Body of pancreas (tissue), 4 donors: Measurements from ENCODE around the gene RTN4RL2. TPM values are rescaled to one million over a fixed set of nuclear protein-coding genes. Genes with fewer than 3 reads are reported as not detected.

Source experiments
- ATAC-seq: fragments of 150-250 bp; one replicate; pipeline ENCODE4 v1.9.1; 2016
- DNase-seq, 4 donors: peaks; one replicate each; pipeline ENCODE4 v3.0.0-alpha.2; 2019
- H3K27ac ChIP-seq, 4 donors: fragments of 200-600 bp; sonication (generic); 1 replicate in 3 of 4; 2 replicates in 1 of 4; pipeline versions ENCODE4 v1.5.1 to v1.6.1; 2016 to 2019; ENCODE audit warnings: mild to moderate bottlenecking in 1 of 4, mixed read lengths in 1 of 4, moderate library complexity in 1 of 4
- H3K27me3 ChIP-seq, 2 donors: fragments of 200-600 bp; sonication (generic); one replicate each; pipeline ENCODE4 v1.6.0; 2016; ENCODE audit warnings: mild to moderate bottlenecking in 1 of 2
- H3K36me3 ChIP-seq, 2 donors: fragments of 200-600 bp; sonication (generic); replicated peaks in 1 of 2; 2 replicates each; pipeline ENCODE4 v1.5.1; 2016; ENCODE audit warnings: low read depth in 2 of 2; ENCODE audit not compliant: insufficient read depth in 1 of 2
- H3K4me1 ChIP-seq: fragments of 200-600 bp; sonication (generic); one replicate; pipeline ENCODE4 v1.6.0; 2016
- H3K4me3 ChIP-seq, 2 donors: fragments of 200-600 bp; sonication (generic); 1 replicate in 1 of 2; 2 replicates in 1 of 2; pipeline ENCODE4 v1.5.1; 2016 to 2019
- H3K9me3 ChIP-seq, 3 donors: fragments of 200-600 bp; sonication (generic); 1 replicate in 2 of 3; 2 replicates in 1 of 3; pipeline ENCODE4 v1.5.1; 2016
- POLR2A ChIP-seq, 3 donors: fragments of 450-650 bp; IDR thresholded peaks; one replicate each; pipeline ENCODE4 v1.6.1; 2016; ENCODE audit warnings: antibody characterized with exemption in 3 of 3, mild to moderate bottlenecking in 2 of 3
- WGBS, 2 donors: methylation state at CpG; one replicate each; pipeline ENCODE4 v1.1.5; 2017; 5-methylcytosine and 5-hydroxymethylcytosine counted together
- intact Hi-C: fragments of 100-400 bp; cut with DNase I; formaldehyde crosslinking; loops from one replicate; pipeline ENCODE4 v1.15.1; 2023
- total RNA-seq, 2 donors: library from RNA; depleted of rRNA; stranded (reverse); fragments of >200 nt; gene quantifications; one replicate each; pipeline ENCODE4 v1.1.0, GENCODE V29; 2016
- TF ChIP-seq, protein P1 (sequence below), 7 experiments: fragments of 450-650 bp in 4 of 7; fragments of 200-600 bp in 3 of 7; sonication (generic) in 3 of 7; IDR thresholded peaks; one replicate each; pipeline ENCODE4 v1.5.1; 2016 to 2019; ENCODE audit warnings: antibody characterized with exemption in 7 of 7

Gene RTN4RL2
- total RNA-seq, 2 donors from 2014 or later: 0.99 to 3.4 TPM

- H3K27ac ChIP-seq: peak overlapping the region; percentile 3 to 51 (median 12)
- intact Hi-C loops: no loop called here
- no peak overlapping the region for H3K4me3 ChIP-seq
- TF ChIP-seq POLR2A (IDR thresholded peaks at IDR 0.05): no peak
- TF ChIP-seq, protein P1, sequence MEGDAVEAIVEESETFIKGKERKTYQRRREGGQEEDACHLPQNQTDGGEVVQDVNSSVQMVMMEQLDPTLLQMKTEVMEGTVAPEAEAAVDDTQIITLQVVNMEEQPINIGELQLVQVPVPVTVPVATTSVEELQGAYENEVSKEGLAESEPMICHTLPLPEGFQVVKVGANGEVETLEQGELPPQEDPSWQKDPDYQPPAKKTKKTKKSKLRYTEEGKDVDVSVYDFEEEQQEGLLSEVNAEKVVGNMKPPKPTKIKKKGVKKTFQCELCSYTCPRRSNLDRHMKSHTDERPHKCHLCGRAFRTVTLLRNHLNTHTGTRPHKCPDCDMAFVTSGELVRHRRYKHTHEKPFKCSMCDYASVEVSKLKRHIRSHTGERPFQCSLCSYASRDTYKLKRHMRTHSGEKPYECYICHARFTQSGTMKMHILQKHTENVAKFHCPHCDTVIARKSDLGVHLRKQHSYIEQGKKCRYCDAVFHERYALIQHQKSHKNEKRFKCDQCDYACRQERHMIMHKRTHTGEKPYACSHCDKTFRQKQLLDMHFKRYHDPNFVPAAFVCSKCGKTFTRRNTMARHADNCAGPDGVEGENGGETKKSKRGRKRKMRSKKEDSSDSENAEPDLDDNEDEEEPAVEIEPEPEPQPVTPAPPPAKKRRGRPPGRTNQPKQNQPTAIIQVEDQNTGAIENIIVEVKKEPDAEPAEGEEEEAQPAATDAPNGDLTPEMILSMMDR (IDR thresholded peaks at IDR 0.05): no peak
- peaks cover 0 to 8% of the 10 kb centered on the region in 2 donors for H3K36me3 ChIP-seq
- H3K4me1 ChIP-seq: peaks cover 60% of the 10 kb centered on the region
- H3K9me3 ChIP-seq: no peaks in the 10 kb centered on the region
- no peak for DNase-seq
- no peak for ATAC-seq
- WGBS, 2 donors: 16 to 31% methylated on average over 4 of the region's 4 CpGs
- H3K27me3 ChIP-seq: no peaks in the 10 kb centered on the region
Observed at GRCh38 chr11:57479911-57480310, 19.6 kb downstream of the RTN4RL2 start.

DNA sequence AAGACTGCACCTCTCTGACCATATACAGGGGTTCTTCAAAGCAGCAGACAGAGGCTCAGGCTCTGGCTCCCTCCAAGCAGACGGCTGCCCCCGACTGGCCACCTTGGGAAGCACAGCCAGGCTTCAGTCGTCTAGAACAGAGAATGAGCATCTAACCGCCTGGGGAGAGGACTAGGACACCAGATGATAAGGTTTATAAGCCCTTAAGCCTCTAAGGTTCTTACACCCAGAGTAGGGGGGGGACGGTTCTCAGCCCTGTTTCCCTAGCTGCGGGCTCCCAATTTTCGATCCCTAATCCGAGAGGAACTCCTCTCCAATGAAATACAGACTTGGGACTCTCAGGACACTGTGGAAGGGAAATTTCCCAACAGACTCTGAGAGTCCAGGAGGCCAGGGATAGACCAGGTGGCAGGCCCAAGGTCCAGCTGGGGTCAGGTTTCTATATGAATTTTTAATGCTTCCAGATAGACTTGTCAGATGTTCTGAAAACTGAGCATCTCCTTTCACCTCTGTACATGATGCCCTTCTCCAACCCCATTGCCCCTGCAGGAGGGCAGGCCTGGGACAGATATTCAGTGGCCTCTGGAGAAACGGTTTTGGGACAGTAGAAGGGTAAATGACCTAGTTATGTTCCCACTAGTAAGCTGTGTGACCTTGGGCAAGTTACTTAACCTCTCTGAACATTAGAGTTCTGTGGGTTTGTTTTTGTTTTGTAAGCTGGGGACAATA lies 20.2 kb downstream of the RTN4RL2 start:
- 26 to 37% methylated on average over 6 to 9 of the region's 9 CpGs for WGBS, 2 donors
- intact Hi-C loops: no loop called here
- ATAC-seq: peak; percentile 39
- Histone ChIP-seq H3K9me3 (no peaks in the 10 kb centered on the region), H3K27me3 (no peaks in the 10 kb centered on the region), H3K4me3 (no peak overlapping the region), H3K36me3 (peaks cover 2 to 14% of the 10 kb centered on the region in 2 donors), H3K27ac (peak overlapping the region in 3 of 4 donors; percentile 3 to 51 (median 15)), H3K4me1 (peaks cover 55% of the 10 kb centered on the region)
- peak; percentile 69 to 78 (median 75) for DNase-seq
- TF ChIP-seq, protein P1 (IDR thresholded peaks at IDR 0.05): peak; percentile 52 to 66 (median 65)
- no peak for TF ChIP-seq POLR2A (IDR thresholded peaks at IDR 0.05)

DNA sequence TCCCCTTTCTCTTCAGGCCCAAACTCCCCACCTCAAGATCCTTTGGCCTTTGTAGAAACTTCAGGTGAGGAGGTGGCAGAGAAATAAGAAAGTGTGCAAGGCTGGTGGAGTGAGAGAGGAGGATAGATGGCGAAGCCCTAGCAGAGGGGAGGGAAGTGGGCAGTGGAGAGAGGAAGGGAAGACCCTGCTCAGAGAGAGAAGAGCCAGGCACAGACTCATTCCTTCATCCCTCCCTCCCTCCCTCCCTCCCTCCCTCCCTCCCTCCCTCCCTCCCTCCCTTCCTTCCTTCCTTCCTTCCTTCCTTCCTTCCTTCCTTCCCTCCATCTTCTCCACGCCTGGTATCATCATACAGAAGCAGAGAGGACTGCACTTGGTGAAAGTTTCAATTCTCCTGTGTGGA lies 21.0 kb downstream of the RTN4RL2 start:
- no peak for ATAC-seq
- peaks cover 47% of the 10 kb centered on the region for H3K4me1 ChIP-seq
- no peak overlapping the region for H3K4me3 ChIP-seq

DNA sequence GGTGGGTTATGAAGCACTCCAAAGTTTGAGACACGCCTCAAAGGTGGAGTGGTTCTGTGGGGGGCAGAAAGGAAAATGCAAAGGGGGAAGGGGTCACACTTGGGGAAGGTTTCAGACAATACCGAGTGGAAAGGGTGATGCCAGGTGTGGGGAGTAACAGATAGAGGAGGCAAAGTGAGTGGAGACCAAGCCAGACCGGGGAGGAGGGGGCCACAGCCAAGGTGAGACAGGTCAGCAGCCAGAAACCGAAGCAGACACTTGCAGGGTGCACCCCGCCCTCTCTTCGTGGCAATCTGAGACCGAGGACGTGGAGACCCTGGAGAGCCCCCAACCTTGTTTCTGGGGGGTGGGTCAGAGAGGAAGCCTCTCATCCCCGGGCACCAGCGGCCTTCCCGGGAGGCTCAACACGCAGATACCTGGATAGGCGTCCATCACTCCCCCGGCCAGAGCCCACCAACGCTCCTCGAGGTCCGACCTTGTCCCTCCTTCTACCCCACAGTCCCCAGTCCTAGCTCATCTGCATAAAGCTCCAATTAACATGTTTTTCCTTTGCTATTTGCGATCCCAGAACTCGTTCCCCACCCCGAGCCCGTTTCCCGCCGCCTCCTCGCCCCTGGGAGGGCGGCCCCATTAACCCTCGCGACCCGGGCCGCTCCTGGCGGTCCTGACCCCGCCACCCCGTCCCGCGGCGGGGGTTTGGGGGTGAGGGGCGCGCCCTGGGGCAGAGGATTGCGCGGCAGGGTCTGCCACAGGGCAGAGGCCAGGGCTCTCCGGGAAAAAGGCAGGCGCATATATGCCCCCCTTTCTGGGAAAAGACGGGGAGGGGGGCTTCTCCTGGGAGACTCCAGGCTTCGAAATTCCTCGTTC lies 21.8 kb downstream of the RTN4RL2 start:
- intact Hi-C loops: no loop called here
- H3K27me3 ChIP-seq: no peaks in the 10 kb centered on the region
- H3K9me3 ChIP-seq: no peaks in the 10 kb centered on the region
- TF ChIP-seq POLR2A (IDR thresholded peaks at IDR 0.05): no peak
- TF ChIP-seq, protein P1 (IDR thresholded peaks at IDR 0.05): no peak
- DNase-seq (no peak), ATAC-seq (no peak)
- H3K4me1 ChIP-seq: peaks cover 39% of the 10 kb centered on the region
- no peak overlapping the region for H3K27ac ChIP-seq
- 35 to 55% methylated on average over 41 to 43 of the region's 44 CpGs for WGBS, 2 donors
- H3K36me3 ChIP-seq: peaks cover 6 to 16% of the 10 kb centered on the region in 2 donors
- no peak overlapping the region for H3K4me3 ChIP-seq

More for the DNA sequence above, 21.0 kb downstream of the RTN4RL2 start:
- TF ChIP-seq, protein P1 (IDR thresholded peaks at IDR 0.05): no peak
- no peak for TF ChIP-seq POLR2A (IDR thresholded peaks at IDR 0.05)
- no peak for DNase-seq
- Histone ChIP-seq H3K9me3 (no peaks in the 10 kb centered on the region), H3K36me3 (peaks cover 6 to 16% of the 10 kb centered on the region in 2 donors), H3K27me3 (no peaks in the 10 kb centered on the region), H3K27ac (peak overlapping the region in 1 of 4 donors; percentile 11)
- WGBS, 2 donors: 66 to 87% methylated on average over 2 of the region's 2 CpGs
- intact Hi-C loops: no loop called here
